Left ventricle myocardium superior (tissue), 1 donor: Measurements from ENCODE around the gene SAT1. TPM values are rescaled to one million over a fixed set of nuclear protein-coding genes. Genes with fewer than 3 reads are reported as not detected.
"Not testable (repeated sequence)": the region's sequence is repeated elsewhere in the genome, so short reads cannot be mapped to it uniquely, and the experiment has no call there.

Experiments
- ATAC-seq: fragments of 200-7000 bp; cut with Tn5 transposase; one replicate; pipeline ENCODE4 v1.9.1; 2020; ENCODE audit warnings: mild to moderate bottlenecking, moderate library complexity
- DNase-seq: peaks from one replicate; pipeline ENCODE4 v3.0.0-alpha.2; 2020
- intact Hi-C: fragments of 100-400 bp; cut with micrococcal nuclease; formaldehyde crosslinking; loops from one replicate; pipeline ENCODE4 v1.11.0; 2022
- long read RNA-seq: library from polyadenylated mRNA; unstranded; transcript quantifications from one replicate; pipeline ENCODE4 v2.0.0, GENCODE V29; 2021
- total RNA-seq: library from RNA; stranded (reverse); fragmentation: NEBNext Ultra II Directional; extraction: Animal tissue kit (Norgen Biotek cat#: 25700); gene quantifications from one replicate; pipeline ENCODE4 v1.2.1, GENCODE V29; 2021
- donor health status: DM: no; HTN: yes; CAD: no; lungs with severe emphysema.

The SAT1 gene
- 145 TPM for total RNA-seq
- long read RNA-seq, transcript SAT1-204 (6 exons, 1,065 nt): major isoform, 63 of 140 reads
- long read RNA-seq, transcript SAT1-209 (7 exons, 1,135 nt): minor isoform, 13 of 140 reads
- long read RNA-seq, transcript SAT1-202 (3 exons, 909 nt): minor isoform, 8 of 140 reads
- long read RNA-seq, partial matches to known transcripts: 1 of 140 reads
- long read RNA-seq, other reads (novel, unspliced or antisense): 51 of 140 reads

- ATAC-seq: peak; percentile 95
- intact Hi-C loops: loop anchor here (2.0 to 10.0 kb wide), 2 partner anchors 120 to 242 kb away; partner anchors contain the start of gene KLHL15
- DNase-seq: peak; percentile 97
These were observed at the start of gene SAT1 for GRCh38 chrX:23782863-23783588. Gene SAT1 (plus strand): TSS chrX:23783173. CDS start chrX:23783352, 179 bp downstream.

DNA sequence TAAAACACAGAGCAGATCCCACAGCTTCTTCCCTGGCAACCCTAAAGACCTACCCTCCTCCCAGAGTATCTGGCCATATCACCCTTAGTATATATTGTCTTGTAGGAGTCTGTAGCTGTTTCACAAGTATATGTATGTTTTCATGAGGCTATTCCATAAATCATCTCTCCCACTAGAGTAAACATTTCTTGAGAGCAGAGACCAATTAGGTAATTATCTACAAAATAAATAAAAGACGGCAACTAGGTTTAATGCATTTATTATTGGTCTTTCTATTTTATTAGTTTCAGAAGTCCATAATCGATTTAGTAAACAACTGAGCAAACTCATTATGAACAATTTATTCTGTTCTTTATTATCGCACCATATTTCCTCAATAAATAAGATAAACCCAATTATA is 46.9 kb upstream of the SAT1 start:
- no peak for DNase-seq
- intact Hi-C loops: no loop called here
- ATAC-seq: no peak

- intact Hi-C loops: no loop called here
- ATAC-seq (no peak), DNase-seq (no peak)
These were observed 45.6 kb upstream of the SAT1 start for GRCh38 chrX:23737413-23737812.

GRCh38 chrX:23742174-23742696 is 40.7 kb upstream of the SAT1 start:
- peak; percentile 84 for ATAC-seq
- DNase-seq: no peak
- intact Hi-C loops: no loop called here

- intact Hi-C loops: no loop called here
- DNase-seq (peak; percentile 95), ATAC-seq (peak; percentile 99)
These were observed 40.0 kb upstream of the SAT1 start, which contains the start of gene ACOT9 for GRCh38 chrX:23742697-23743622. Gene ACOT9 (minus strand): TSS chrX:23743276. CDS start chrX:23743144, 132 bp downstream.

GRCh38 chrX:23743623-23743971 is 39.4 kb upstream of the SAT1 start:
- DNase-seq, ATAC-seq, intact Hi-C loops: not testable (repeated sequence)

- no peak for DNase-seq
- no peak for ATAC-seq
- intact Hi-C loops: no loop called here
These were observed 37.2 kb upstream of the SAT1 start for GRCh38 chrX:23745786-23746185.

- ATAC-seq (no peak), DNase-seq (no peak)
- intact Hi-C loops: no loop called here
These were observed 33.8 kb upstream of the SAT1 start for GRCh38 chrX:23749129-23749528.

DNA sequence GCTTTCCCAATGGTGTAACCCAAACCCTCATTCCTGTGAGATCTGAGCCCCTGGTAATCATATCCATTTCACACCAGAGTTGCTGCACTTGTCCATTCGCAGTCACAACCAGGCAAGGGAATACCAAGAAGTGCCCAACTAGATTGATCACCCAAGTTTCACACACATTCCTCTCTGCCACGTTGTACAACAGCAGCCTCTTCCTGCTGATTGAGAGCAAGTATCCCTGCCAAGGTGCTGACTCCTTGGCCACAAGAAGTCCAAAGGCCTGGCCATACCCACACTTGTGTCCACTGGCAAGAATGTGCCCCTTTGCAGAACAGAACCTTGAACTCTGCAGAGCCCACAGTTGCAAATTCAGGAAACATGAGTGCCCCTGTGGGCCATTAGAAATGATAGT is 33.4 kb upstream of the SAT1 start:
- intact Hi-C loops: no loop called here
- no peak for DNase-seq
- ATAC-seq: no peak

DNA sequence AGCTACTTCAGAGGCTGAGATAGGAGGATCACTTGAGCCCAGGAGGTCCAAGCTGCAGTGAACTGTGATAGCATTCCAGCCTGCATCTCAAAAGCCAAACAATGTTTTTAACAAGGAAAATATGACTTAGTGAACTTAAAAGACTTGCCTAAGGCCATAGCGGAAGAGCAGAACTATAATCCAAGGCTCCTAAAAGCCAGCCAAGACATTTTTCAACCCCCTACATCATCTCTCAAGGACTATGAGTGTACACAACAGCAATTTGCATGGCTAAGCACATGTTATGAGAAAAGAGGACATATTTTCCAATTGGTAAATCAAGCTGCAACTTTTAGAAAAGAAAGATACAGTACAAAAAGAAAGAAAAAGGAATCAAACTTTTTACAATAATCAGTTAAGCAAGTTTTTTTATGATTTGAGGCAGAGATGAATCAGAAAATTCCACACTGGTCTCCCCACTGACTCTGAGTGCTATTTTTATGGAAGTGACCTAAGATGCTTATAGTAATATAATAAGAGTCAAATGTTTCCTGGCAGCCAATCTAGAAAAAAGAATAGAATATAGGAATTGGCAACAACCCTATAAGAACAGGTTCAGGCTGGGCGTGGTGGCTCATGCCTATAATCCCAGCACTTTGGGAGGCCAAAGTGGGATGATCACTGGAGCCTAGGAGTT is 30.1 kb upstream of the SAT1 start:
- intact Hi-C loops: no loop called here
- ATAC-seq: no peak
- DNase-seq: no peak

GRCh38 chrX:23754664-23755063 is 28.3 kb upstream of the SAT1 start:
- ATAC-seq (no peak), DNase-seq (no peak)
- intact Hi-C loops: no loop called here

DNA sequence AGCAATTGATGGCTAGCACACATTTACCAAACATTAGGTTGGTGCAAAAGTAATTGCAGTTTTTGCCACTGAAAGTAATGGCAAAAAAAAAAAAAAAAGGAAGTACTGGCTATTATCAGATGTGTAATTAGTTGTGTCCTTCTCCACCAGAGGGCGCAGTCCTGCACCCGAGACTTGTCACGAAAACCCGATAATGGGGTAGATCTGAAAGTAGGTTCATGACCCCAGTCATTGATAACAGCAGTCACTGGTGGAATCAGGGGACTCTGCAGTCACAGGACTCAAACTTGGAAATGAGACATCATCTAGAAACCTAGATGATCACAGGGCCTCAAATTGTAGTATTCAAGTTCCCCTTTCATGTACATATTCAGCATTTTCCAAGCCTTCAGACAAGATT is 26.8 kb upstream of the SAT1 start:
- DNase-seq: peak; percentile 47
- intact Hi-C loops: no loop called here

GRCh38 chrX:23759821-23760220 is 23.2 kb upstream of the SAT1 start:
- intact Hi-C loops: no loop called here
- ATAC-seq (no peak), DNase-seq (no peak)

More for the DNA sequence above, 26.8 kb upstream of the SAT1 start:
- no peak for ATAC-seq

DNA sequence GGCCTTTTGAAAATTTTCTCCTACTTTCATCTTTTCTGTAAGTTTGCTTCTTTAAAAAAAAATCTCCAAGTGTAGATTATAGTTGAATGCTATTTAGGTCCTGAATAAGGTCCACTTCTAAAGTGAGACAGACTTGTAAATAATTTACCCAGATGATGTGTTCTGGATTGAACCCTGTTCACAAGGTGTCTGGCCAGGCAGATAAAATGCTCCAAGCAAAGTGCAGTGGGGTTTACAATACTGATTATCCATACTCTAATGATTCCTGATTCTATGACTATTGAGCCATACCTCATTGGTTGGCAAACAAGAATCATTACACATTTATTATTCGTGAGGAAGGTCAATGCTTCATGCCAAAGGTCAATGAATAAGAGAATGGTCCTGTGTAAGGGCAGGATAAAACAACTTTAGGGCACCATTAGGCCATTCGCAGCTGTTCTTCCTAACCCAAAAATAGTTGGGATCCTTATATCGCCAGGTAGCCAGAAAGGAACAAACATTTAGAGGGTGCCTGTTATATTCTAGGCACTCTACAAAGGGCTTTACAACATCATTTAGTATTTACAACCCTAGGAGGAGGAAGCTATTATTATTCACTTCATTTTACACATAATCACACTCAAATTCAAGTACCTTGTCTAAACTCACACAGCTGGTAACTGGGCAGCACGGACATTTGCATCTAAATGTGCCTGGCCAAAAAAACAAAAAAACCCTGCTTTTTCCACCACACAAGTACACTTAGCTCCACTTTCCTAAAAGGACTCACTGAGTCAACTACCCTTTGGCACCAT is 18.6 kb upstream of the SAT1 start:
- no peak for DNase-seq
- no peak for ATAC-seq
- intact Hi-C loops: no loop called here

- ATAC-seq (no peak), DNase-seq (no peak)
- intact Hi-C loops: no loop called here
These were observed 17.5 kb upstream of the SAT1 start for GRCh38 chrX:23765449-23765848.

- no peak for DNase-seq
- ATAC-seq: no peak
- intact Hi-C loops: no loop called here
These were observed 17.1 kb upstream of the SAT1 start for GRCh38 chrX:23765868-23766267.

DNA sequence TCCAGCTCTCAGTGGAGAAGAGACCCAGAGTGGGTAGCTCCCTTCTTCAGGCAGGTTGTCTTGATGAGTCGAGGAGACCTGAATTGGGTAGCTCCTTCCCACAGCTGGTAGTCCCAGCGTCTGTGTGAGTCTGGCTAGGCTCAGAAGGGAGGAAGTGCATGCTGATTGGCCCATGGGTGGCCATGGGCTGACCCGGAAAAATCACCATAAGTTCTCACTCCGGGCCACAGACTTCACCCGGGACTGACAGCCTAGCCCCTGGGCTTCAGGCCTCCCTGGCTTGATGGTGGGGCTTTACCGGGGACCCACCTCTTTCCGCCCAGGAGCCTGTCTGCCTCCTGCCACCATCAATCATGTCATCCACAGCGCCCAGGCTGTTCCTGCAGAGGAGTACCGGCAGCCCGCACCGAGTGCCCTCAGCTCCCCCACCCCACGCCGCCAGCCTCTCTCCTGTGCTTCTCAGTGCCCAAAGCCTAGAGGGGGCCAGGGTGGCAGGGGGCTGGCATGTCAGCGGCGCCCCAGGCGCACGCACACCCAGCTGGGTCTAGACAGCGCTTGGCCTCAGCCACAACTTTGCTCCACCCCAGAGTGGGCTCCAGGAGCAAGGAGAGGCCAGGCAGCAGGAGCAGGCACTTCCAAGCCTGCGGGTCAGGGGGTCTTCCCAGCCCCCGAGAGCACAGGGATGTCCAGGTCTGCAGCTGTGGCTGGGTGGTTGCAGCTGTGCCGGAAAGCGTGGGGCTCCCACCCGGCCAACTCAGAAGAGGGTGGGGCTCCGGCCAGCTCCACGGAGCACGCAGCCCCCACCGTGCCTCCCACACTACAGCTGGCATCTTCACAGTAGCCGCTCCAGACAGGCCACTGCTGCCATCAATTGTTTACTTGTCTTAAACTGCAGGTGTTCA is 16.1 kb upstream of the SAT1 start:
- no peak for ATAC-seq
- intact Hi-C loops: no loop called here
- no peak for DNase-seq
